ENCODE data around the gene ACVR2A.

ACVR2A gene

DNA sequence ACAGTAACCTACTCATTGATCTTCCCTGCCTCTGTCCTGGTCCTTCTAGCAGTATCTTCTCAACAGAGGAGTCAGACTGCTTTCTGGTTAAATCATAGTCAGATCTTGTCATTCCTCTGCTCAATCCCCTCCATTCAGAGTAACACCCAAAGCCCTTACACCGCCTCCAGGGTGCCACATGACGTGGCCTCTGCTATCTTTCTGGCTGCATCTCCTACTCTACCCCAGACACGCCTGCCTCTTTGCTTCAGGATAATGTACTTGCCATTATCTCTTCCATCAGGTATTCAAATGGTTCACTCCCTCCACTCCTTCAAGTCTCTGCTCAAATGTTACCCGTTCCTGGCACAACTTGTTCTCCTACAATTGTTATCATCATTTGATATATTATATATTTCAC is 36.3 kb upstream of the ACVR2A start:
- Histone ChIP-seq H3K27ac (ENCODE audit: low read length) (no peak overlapping the region), H3K79me2 (ENCODE audit: low read length) (no peaks in the 10 kb centered on the region), H3K4me1 (ENCODE audit: low read length) (no peaks in the 10 kb centered on the region), H3K9ac (ENCODE audit: low read length) (no peak overlapping the region), H3K9me2 (replicated peaks; ENCODE audit: insufficient read depth, low read length) (no peaks in the 10 kb centered on the region), H3K9me3 (replicated peaks; ENCODE audit: insufficient read depth, low read length) (no peaks in the 10 kb centered on the region), H3K36me3 (replicated peaks; ENCODE audit: insufficient read depth, low read length) (no peaks in the 10 kb centered on the region), H3K4me2 (ENCODE audit: low read depth, low read length) (no peak overlapping the region), H3K4me3 (ENCODE audit: low read length) (no peak overlapping the region), H4K20me1 (ENCODE audit: insufficient read depth, low read length) (no peaks in the 10 kb centered on the region), H3F3A (ENCODE audit: insufficient read depth, low read length) (no peaks in the 10 kb centered on the region), H3K27me3 (replicated peaks; ENCODE audit: insufficient read depth, low read length) (no peaks in the 10 kb centered on the region), H2AFZ (ENCODE audit: low read length) (no peak overlapping the region)
- TF ChIP-seq, protein P1, sequence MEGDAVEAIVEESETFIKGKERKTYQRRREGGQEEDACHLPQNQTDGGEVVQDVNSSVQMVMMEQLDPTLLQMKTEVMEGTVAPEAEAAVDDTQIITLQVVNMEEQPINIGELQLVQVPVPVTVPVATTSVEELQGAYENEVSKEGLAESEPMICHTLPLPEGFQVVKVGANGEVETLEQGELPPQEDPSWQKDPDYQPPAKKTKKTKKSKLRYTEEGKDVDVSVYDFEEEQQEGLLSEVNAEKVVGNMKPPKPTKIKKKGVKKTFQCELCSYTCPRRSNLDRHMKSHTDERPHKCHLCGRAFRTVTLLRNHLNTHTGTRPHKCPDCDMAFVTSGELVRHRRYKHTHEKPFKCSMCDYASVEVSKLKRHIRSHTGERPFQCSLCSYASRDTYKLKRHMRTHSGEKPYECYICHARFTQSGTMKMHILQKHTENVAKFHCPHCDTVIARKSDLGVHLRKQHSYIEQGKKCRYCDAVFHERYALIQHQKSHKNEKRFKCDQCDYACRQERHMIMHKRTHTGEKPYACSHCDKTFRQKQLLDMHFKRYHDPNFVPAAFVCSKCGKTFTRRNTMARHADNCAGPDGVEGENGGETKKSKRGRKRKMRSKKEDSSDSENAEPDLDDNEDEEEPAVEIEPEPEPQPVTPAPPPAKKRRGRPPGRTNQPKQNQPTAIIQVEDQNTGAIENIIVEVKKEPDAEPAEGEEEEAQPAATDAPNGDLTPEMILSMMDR (IDR thresholded peaks at IDR 0.05; ENCODE audit: low read length) = no peak
- TF ChIP-seq EZH2phosphoT487 (IDR thresholded peaks at IDR 0.05; ENCODE audit: low read length) = no peak
- no peak for TF ChIP-seq EZH2 (optimal IDR thresholded peaks at IDR 0.05; ENCODE audit: low read depth, low read length)
- DNase-seq = no peak

DNA sequence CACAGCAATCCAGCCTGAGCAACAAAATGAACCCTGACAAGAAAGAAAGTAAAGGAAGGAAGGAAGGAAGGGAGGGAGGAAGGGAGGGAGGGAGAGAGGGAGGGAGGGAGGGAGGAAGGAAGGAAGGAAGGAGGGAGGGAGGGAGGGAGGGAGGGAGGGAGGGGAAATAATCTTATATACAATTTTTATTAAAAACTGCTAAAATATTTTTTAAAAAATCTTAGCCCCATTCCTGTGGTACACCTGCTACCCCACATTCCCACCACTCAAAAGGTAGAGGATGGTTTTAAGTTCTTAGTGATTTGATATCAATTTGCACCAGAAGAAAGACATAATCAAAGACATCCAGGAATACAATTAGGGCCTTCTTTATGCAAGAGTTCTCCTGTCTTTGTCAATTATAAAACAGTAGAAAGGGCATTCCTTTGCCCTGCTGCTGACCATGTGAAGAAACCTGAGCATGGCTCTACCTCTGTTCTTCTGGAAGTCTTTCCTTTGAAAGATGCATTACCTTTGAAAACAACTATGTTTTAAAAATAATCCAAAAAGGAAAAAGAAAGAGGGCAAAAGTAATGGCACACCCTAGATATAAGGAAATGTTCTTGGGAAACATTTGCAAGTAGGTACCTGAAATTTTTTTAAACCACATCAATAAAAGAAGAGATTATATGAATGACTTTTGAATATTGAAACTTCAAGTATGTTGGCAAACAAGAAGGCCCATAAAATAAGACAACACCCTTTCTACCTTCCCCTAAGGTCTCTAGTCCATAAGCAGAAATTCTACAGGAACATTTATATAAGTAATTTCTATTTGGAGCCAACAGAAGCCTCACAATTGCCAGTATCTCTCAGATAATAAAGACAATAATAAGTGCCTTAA is 33.7 kb upstream of the ACVR2A start:
- no peaks in the 10 kb centered on the region for H4K20me1 ChIP-seq (ENCODE audit: insufficient read depth, low read length)
- TF ChIP-seq EZH2phosphoT487 (IDR thresholded peaks at IDR 0.05; ENCODE audit: low read length) (no peak), EZH2 (optimal IDR thresholded peaks at IDR 0.05; ENCODE audit: low read depth, low read length) (no peak)
- TF ChIP-seq, protein P1 (IDR thresholded peaks at IDR 0.05; ENCODE audit: low read length) = no peak
- H3K27me3 ChIP-seq (replicated peaks; ENCODE audit: insufficient read depth, low read length) = no peaks in the 10 kb centered on the region
- H3K4me2 ChIP-seq (ENCODE audit: low read depth, low read length) = no peak overlapping the region
- no peak for DNase-seq
- H3K9ac ChIP-seq (ENCODE audit: low read length) = no peak overlapping the region
- no peaks in the 10 kb centered on the region for H3K36me3 ChIP-seq (replicated peaks; ENCODE audit: insufficient read depth, low read length)
- H3K27ac ChIP-seq (ENCODE audit: low read length) = no peak overlapping the region
- no peaks in the 10 kb centered on the region for H3K4me1 ChIP-seq (ENCODE audit: low read length)
- H3K4me3 ChIP-seq (ENCODE audit: low read length) = no peak overlapping the region
- no peak overlapping the region for H2AFZ ChIP-seq (ENCODE audit: low read length)
- no peaks in the 10 kb centered on the region for H3K9me2 ChIP-seq (replicated peaks; ENCODE audit: insufficient read depth, low read length)
- no peaks in the 10 kb centered on the region for H3F3A ChIP-seq (ENCODE audit: insufficient read depth, low read length)
- no peaks in the 10 kb centered on the region for H3K79me2 ChIP-seq (ENCODE audit: low read length)
- no peaks in the 10 kb centered on the region for H3K9me3 ChIP-seq (replicated peaks; ENCODE audit: insufficient read depth, low read length)

DNA sequence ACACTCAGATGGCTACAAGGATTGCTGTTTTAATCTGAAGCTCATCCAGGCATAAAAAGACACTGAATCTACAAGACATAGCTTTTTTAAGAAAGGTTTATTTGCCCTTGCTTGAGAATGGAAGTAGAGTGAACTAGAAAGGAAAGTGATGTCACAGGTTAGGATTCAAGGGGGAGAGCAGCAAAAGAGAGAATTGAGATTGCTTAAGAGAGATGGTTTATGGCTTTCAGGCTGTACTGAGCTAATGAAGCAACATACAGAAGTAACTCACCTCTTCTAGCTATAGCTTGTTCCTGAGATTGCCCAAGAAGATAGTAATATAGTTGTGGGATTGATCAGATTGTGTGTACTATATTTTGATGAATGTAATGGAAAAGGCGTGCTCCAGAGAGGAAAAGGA is 26.1 kb upstream of the ACVR2A start:
- no peaks in the 10 kb centered on the region for H3K9me2 ChIP-seq (replicated peaks; ENCODE audit: insufficient read depth, low read length)
- H2AFZ ChIP-seq (ENCODE audit: low read length) = no peak overlapping the region
- H4K20me1 ChIP-seq (ENCODE audit: insufficient read depth, low read length) = no peaks in the 10 kb centered on the region
- no peaks in the 10 kb centered on the region for H3K27me3 ChIP-seq (replicated peaks; ENCODE audit: insufficient read depth, low read length)
- no peaks in the 10 kb centered on the region for H3F3A ChIP-seq (ENCODE audit: insufficient read depth, low read length)
- no peak overlapping the region for H3K4me3 ChIP-seq (ENCODE audit: low read length)
- no peaks in the 10 kb centered on the region for H3K4me1 ChIP-seq (ENCODE audit: low read length)
- no peak overlapping the region for H3K27ac ChIP-seq (ENCODE audit: low read length)
- TF ChIP-seq EZH2phosphoT487 (IDR thresholded peaks at IDR 0.05; ENCODE audit: low read length) = no peak
- TF ChIP-seq, protein P1 (IDR thresholded peaks at IDR 0.05; ENCODE audit: low read length) = no peak
- no peak for TF ChIP-seq EZH2 (optimal IDR thresholded peaks at IDR 0.05; ENCODE audit: low read depth, low read length)
- H3K79me2 ChIP-seq (ENCODE audit: low read length) = no peaks in the 10 kb centered on the region
- H3K9ac ChIP-seq (ENCODE audit: low read length) = no peak overlapping the region
- DNase-seq = no peak
- no peaks in the 10 kb centered on the region for H3K9me3 ChIP-seq (replicated peaks; ENCODE audit: insufficient read depth, low read length)
- no peaks in the 10 kb centered on the region for H3K36me3 ChIP-seq (replicated peaks; ENCODE audit: insufficient read depth, low read length)
- no peak overlapping the region for H3K4me2 ChIP-seq (ENCODE audit: low read depth, low read length)
